ENCODE data around the gene FGF3.

DNA sequence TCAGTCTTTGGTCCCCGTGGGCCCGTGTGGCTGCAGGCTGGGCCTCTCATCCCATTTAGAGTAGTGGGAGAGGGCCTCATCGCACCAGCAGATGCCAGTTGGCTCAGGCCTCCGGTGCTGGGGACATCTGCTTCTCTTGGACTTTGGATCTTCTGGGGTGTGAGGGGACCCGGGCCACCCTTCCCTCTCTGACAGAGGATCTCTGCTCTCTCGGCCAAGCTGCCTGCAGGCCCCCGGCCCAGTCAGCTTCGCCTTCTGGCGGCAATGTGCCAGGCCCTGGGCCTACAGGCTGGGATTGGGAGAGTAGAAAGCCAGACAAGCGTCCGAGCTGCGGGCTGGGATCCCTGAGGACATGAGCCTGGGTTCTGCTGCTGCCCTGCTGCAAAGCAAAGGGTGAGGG, 15.0 kb upstream of the FGF3 start:
- no peak for TF ChIP-seq POLR2A (IDR thresholded peaks at IDR 0.05; ENCODE audit: extremely low read depth, insufficient read length)
- TF ChIP-seq, protein P1, sequence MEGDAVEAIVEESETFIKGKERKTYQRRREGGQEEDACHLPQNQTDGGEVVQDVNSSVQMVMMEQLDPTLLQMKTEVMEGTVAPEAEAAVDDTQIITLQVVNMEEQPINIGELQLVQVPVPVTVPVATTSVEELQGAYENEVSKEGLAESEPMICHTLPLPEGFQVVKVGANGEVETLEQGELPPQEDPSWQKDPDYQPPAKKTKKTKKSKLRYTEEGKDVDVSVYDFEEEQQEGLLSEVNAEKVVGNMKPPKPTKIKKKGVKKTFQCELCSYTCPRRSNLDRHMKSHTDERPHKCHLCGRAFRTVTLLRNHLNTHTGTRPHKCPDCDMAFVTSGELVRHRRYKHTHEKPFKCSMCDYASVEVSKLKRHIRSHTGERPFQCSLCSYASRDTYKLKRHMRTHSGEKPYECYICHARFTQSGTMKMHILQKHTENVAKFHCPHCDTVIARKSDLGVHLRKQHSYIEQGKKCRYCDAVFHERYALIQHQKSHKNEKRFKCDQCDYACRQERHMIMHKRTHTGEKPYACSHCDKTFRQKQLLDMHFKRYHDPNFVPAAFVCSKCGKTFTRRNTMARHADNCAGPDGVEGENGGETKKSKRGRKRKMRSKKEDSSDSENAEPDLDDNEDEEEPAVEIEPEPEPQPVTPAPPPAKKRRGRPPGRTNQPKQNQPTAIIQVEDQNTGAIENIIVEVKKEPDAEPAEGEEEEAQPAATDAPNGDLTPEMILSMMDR (IDR thresholded peaks at IDR 0.05; ENCODE audit: low read depth, low read length), result no peak

Measured in NB4 (cell line).